GM19395 (cell line): Measurements from ENCODE around the gene ARL15.

Experiments
- ATAC-seq: cut with Tn5 transposase; IDR thresholded peaks from one replicate; pipeline ENCODE4 v1.9.1; 2021; ENCODE audit warnings: mild to moderate bottlenecking, moderate library complexity; ENCODE audit not compliant: unreplicated experiment

ARL15 gene

GRCh38 chr5:53948598-53948997, 361.8 kb downstream of the ARL15 start:
- ATAC-seq = no peak

GRCh38 chr5:53946405-53947100, 363.8 kb downstream of the ARL15 start:
- ATAC-seq = no peak

- no peak for ATAC-seq
Observed at GRCh38 chr5:53944981-53945380, 365.4 kb downstream of the ARL15 start.

GRCh38 chr5:53943938-53944337, 366.4 kb downstream of the ARL15 start:
- ATAC-seq = no peak

GRCh38 chr5:53942724-53943123, 367.6 kb downstream of the ARL15 start:
- no peak for ATAC-seq

GRCh38 chr5:53940921-53941320, 369.5 kb downstream of the ARL15 start:
- no peak for ATAC-seq

GRCh38 chr5:53937467-53937866, 372.9 kb downstream of the ARL15 start:
- ATAC-seq = no peak

GRCh38 chr5:53936481-53937352, 373.7 kb downstream of the ARL15 start:
- ATAC-seq = no peak

- no peak for ATAC-seq
Observed at GRCh38 chr5:53934151-53934820, 376.1 kb downstream of the ARL15 start.

GRCh38 chr5:53932351-53932750, 378.0 kb downstream of the ARL15 start:
- no peak for ATAC-seq

- no peak for ATAC-seq
Observed at GRCh38 chr5:53930457-53930856, 379.9 kb downstream of the ARL15 start.

GRCh38 chr5:53929570-53929969, 380.8 kb downstream of the ARL15 start:
- no peak for ATAC-seq

- no peak for ATAC-seq
Observed at GRCh38 chr5:53929152-53929551, 381.2 kb downstream of the ARL15 start.

GRCh38 chr5:53928641-53929040, 381.7 kb downstream of the ARL15 start:
- no peak for ATAC-seq

GRCh38 chr5:53927668-53928247, 382.6 kb downstream of the ARL15 start:
- no peak for ATAC-seq

- no peak for ATAC-seq
Observed at GRCh38 chr5:53926026-53926425, 384.3 kb downstream of the ARL15 start.

- no peak for ATAC-seq
Observed at GRCh38 chr5:53924392-53924791, 386.0 kb downstream of the ARL15 start.

- no peak for ATAC-seq
Observed at GRCh38 chr5:53923961-53924360, 386.4 kb downstream of the ARL15 start.

GRCh38 chr5:53922508-53923498, 387.6 kb downstream of the ARL15 start:
- ATAC-seq = no peak

- ATAC-seq = no peak
Observed at GRCh38 chr5:53917826-53918225, 392.5 kb downstream of the ARL15 start.
